HG03139 (cell line): ENCODE data around the gene BTG2.
"Not testable (repeated sequence)": the region's sequence is repeated elsewhere in the genome, so short reads cannot be mapped to it uniquely, and the experiment has no call there.

ENCODE experiments used
- ATAC-seq: cut with Tn5 transposase; IDR thresholded peaks from one replicate; pipeline ENCODE4 v1.9.1; 2021; ENCODE audit not compliant: unreplicated experiment

The BTG2 gene

GRCh38 chr1:203314025-203314759 lies 8.9 kb downstream of the BTG2 start:
- ATAC-seq, result not testable (repeated sequence)

DNA sequence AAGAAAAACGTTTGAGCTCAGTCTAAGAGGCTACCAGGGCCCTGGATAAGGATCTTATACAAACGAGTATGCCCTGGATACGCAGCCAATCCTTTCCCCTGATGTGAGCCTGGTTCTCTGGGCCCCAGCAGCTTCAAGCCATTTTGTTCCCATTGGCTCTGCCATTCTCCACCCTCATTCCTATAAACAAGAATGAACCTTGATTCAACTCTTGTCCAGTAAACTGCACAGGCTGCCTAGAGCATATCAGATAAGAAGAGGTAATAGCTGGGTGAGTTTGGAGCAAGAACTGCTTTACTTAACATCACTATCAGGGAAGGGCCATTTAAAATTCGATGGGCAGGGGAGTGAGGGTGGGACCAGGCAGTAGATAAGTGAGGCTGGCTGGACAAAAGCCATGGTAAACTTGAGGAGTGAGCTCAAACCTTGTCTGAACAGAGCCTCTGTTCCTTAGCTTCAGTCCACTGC lies 11.3 kb downstream of the BTG2 start:
- no peak for ATAC-seq

GRCh38 chr1:203317429-203318228 lies 12.3 kb downstream of the BTG2 start:
- ATAC-seq, result no peak

DNA sequence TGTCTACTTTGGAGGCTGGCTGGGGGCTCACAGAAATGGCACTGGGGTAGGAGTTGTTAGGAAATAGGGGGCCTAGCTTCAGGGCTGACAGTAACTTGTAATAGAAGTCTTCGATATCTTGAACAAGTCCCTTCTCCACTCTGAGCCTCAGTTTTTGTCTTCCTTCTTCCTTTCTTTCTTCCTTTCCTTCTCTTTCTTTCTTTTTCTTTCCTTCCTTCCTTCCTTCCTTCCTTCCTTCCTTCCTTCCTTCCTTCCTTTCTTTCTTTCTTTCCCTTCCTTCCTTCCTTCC lies 12.9 kb downstream of the BTG2 start:
- ATAC-seq, result no peak

GRCh38 chr1:203320591-203321272 lies 15.4 kb downstream of the BTG2 start:
- ATAC-seq, result peak; percentile 57

GRCh38 chr1:203321273-203322052 lies 16.1 kb downstream of the BTG2 start:
- no peak for ATAC-seq

GRCh38 chr1:203322500-203323179 lies 17.3 kb downstream of the BTG2 start:
- ATAC-seq, result no peak

GRCh38 chr1:203323587-203323986 lies 18.3 kb downstream of the BTG2 start:
- ATAC-seq, result no peak

DNA sequence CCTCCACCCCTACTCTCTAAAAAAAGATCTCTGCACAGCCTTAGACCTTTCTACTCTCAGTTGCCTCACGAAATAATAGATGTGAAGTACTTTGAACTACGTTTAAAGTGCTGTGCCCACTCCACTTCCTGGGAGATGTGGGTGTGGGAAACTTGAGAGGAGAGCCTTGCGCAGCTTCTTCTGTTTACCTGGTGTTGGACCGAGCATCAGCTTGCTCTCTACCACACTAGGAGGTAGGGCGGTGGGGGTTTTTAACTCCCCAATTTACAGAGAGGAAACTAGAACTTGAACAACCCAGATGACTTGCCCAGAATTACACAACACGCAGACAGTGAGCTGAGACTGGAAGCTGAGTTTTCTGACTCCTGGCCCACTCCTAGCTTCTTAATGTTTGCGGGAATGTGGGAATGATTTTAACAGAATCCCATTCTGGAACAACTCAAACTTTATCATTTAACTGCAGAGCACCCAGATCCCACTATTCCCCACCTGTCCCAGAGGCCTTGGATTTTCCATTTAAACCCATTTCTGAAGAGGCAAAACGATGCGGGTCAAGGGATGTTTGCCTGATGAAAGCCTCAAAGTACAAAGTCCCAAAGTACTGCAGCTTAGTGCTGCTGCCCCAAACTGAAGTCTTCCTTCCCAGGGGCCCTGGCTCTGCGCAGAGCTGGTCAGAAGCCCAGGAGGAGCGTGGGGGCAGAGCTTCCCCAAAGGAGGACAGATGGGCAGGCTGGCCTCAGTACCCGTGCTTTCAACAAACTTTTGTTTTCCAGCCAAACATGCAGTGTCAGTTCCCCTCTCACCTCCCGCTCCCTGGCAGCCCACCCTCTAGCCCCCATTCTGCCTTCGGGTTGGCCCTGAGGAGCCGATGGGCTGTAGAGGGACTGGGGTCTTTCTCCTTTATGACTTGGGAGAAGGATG lies 19.0 kb downstream of the BTG2 start:
- ATAC-seq, result no peak

DNA sequence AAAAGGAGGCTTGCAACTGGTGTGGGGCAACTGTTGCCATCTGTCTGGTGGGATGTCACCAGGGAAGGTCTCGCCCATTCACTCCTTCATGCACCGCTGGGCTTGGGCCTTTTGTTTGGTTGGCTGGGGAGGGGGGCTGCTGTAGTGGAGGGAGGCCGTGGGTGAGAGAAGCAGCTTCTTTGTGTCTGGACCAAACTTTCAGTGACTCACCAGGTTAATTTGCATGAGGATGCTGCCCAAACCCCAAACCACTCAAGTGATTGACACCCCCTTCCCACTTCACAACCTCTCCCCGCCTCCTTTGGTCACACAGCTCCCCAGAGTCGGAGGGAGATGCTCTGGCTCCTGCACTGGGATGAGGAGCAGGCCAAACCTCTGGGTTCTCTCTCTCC lies 19.7 kb downstream of the BTG2 start:
- ATAC-seq, result peak; percentile 30

- ATAC-seq, result no peak
Observed at GRCh38 chr1:203325418-203326091, 20.2 kb downstream of the BTG2 start.

GRCh38 chr1:203326830-203327683 lies 21.7 kb downstream of the BTG2 start:
- peak; percentile 59 for ATAC-seq

DNA sequence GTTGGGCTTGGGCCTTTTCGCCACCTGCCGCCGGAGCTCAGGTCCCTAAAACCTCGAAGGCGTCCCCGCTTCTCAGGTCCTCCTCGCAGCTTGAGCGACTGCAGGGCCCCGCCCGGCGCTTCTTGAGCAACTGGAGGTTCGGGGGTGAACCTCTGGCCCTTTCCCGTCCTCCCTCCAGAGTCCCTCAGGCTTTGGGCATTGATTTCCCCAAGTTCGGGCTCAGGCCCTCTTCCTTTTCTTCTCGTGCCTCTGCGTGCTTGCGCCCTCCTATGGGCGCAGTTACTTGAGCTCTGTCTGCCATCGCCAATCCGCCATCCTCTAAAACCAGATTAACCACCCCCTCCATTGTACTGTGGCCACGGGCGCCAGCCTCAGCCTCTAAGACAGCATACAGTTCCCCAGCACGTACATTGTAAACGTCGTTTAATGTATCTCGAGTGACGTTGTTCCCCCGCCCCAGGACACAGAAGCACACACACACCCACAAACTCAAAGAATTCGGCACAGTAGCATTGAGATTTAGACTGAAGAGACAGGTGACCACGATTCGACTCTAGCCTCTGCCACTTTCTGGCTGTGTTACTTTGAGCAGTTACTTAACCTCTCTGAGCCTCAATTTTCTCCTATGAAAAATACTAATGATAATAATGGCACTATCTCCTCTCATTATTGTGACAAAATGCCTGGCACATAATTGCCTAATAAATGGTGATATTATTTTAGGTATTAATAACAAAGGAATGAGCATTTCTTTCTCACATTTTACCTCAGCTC lies 22.6 kb downstream of the BTG2 start:
- peak; percentile 24 for ATAC-seq

- no peak for ATAC-seq
Observed at GRCh38 chr1:203328714-203329122, 23.4 kb downstream of the BTG2 start.

DNA sequence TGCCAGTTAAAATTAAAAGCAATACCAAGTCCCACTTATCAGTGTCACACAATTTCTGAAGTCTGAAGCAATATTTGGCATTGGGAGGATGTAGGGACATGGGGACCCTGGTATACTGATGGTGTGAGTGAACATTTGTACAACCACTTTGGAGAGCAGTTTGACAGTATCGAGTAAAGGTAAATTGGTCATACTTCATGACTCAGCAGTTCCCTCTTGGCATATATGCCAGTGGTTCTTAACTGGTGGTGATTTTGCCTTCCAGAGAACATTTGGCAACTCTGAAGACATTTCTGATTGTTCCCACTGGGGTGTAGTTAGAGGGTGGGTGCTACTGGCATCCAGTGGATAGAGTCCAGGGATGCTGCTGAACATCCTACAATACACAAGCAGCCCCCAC lies 25.9 kb downstream of the BTG2 start:
- ATAC-seq, result no peak

DNA sequence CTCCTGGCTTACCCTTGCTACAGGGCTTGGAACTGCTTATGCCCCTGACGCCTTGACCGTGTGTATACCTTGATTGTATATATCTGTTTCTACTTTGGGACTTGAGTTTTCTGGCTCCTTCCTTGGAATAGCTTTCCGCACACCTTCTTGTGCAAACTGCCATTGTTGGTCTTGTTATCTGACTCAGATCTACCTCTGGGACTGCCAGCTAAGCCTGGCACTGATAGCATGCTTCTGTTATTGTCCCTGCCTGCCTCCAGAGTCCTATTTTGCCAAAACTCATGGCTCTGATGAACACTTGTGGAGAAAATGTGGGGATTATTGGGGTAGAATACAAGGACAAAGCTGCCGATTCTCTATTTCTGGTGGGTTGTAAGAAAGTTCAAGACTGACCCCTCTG lies 30.2 kb downstream of the BTG2 start:
- no peak for ATAC-seq

DNA sequence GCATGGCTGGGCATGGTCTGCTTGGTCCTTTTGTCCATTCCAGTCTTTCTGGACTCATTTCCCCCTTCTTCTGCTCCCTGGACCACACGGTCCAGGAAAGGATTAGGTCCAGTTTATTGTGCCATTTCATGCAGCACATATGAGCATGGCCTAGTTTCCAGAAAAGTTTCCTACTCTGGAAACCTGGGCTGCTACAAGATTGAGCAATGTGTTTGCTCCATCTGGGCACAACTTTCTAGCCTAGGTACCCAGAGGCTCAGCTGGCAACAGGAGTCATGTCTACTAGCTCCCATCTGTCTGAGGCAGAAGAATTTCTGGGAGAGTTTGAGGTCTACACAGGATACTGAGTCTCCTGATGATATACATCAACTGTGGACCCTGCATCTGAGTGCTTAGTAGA lies 30.8 kb downstream of the BTG2 start:
- ATAC-seq, result no peak
